Large intestine (tissue), 3 donors: ENCODE results near the gene PLXNB2. TPM values are rescaled to one million over a fixed set of nuclear protein-coding genes. Genes with fewer than 3 reads are reported as not detected.
A peak's percentile ranks its signal among the peaks of the same experiment; 100 is the strongest.

Experiments
- DNase-seq, 2 donors: peaks; one replicate each; pipeline versions ENCODE4 v3.0.0 to v3.0.0-alpha.2; 2013
- H3K27ac ChIP-seq: one replicate; pipeline ENCODE4 v1.5.1; 2013; ENCODE audit warnings: low read length
- H3K27me3 ChIP-seq: 2 replicates; pipeline ENCODE4 v1.6.1; 2013; ENCODE audit warnings: low read length; ENCODE audit not compliant: control insufficient read depth, insufficient read depth
- H3K36me3 ChIP-seq: 2 replicates; pipeline ENCODE4 v1.6.1; 2013; ENCODE audit warnings: low read length; ENCODE audit not compliant: control insufficient read depth, insufficient read depth
- H3K4me1 ChIP-seq: one replicate; pipeline ENCODE4 v1.6.1; 2013; ENCODE audit warnings: low read length; ENCODE audit not compliant: control insufficient read depth, insufficient read depth
- H3K4me3 ChIP-seq: one replicate; pipeline ENCODE4 v1.5.1; 2013; ENCODE audit warnings: low read length
- H3K9me3 ChIP-seq: one replicate; pipeline ENCODE4 v1.6.1; 2013; ENCODE audit warnings: mild to moderate bottlenecking, low read depth, low read length, moderate library complexity; ENCODE audit not compliant: control insufficient read depth
- WGBS: methylation state at CpG from one replicate; pipeline ENCODE4 v1.1.5; 2013; ENCODE audit warnings: low lambda C conversion rate; ENCODE audit not compliant: insufficient coverage; 5-methylcytosine and 5-hydroxymethylcytosine counted together
- polyA plus RNA-seq: library from polyadenylated mRNA; unstranded; fragments of 120-200 nt; gene quantifications from one replicate; pipeline ENCODE4 v1.2.1, GENCODE V29; 2013

PLXNB2 gene
- polyA plus RNA-seq, 1 donor, result 65.0 TPM

DNA sequence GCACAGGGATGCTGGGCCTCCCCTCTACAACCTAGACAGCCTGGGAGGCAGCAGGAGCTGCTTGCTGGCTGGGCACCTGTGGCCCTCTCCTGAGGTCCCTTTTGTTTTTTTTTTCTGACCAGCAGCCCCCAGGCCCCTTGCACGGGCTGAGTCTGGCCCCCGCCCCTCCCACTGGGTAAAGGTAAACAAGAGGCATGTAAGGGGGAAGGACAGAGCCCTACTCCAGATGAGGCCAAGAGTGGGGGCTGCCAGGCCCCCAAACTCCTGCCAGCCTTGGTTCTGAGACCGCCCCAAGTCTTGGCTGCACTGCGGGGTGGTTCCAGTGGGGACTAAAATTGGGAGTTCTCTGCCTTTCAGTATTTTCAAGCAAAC is 9.2 kb downstream of the PLXNB2 start:
- no peak overlapping the region for H3K27ac ChIP-seq
- H3K27me3 ChIP-seq, result no peaks in the 10 kb centered on the region
- no peaks in the 10 kb centered on the region for H3K9me3 ChIP-seq
- H3K36me3 ChIP-seq, result peaks cover 8% of the 10 kb centered on the region
- no CpG with 5 or more reads among the region's 4 CpGs for WGBS
- H3K4me1 ChIP-seq, result peaks cover 64% of the 10 kb centered on the region
- no peak overlapping the region for H3K4me3 ChIP-seq
- no peak for DNase-seq

DNA sequence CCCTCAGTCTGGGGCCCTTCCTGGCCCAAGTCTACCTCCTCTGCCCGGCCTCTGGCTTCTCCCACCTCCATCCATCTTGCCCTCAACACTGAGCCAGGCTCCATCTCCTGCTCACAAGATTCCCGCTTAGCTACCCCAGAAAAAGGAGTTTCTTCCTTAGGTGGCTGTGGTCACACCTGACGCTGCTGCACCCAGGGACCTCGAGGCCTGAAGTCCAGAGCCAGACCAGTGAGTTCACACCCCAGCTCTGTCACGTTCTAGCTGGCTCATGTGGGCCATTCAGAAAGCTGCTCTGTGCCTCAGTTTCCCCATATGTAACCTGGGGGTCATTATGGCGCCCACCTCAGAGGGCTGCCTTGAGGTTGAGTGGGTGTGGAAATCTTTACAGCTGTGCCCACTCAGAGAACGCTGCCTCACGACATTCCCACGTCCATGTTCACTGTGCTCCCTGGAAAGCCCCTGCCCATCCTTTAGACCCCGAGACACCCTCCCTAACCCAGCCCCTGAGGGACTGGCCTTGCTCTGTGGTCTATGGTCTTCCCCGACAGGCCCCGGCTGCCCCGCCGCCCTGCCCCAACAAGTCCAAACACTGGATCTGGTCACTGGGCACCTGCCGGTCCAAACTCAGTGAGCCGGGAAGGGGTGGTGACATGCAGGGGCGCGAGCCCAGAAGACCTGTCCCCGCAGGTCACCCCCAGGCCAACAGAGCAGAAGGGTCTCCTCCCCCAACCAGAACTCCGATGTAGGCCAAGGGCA is 9.8 kb downstream of the PLXNB2 start:
- peaks cover 64% of the 10 kb centered on the region for H3K4me1 ChIP-seq
- H3K27me3 ChIP-seq, result no peaks in the 10 kb centered on the region
- H3K4me3 ChIP-seq, result no peak overlapping the region
- H3K36me3 ChIP-seq, result peaks cover 5% of the 10 kb centered on the region
- no peak overlapping the region for H3K27ac ChIP-seq
- WGBS, result no CpG with 5 or more reads among the region's 20 CpGs
- no peak for DNase-seq
- H3K9me3 ChIP-seq, result no peaks in the 10 kb centered on the region

DNA sequence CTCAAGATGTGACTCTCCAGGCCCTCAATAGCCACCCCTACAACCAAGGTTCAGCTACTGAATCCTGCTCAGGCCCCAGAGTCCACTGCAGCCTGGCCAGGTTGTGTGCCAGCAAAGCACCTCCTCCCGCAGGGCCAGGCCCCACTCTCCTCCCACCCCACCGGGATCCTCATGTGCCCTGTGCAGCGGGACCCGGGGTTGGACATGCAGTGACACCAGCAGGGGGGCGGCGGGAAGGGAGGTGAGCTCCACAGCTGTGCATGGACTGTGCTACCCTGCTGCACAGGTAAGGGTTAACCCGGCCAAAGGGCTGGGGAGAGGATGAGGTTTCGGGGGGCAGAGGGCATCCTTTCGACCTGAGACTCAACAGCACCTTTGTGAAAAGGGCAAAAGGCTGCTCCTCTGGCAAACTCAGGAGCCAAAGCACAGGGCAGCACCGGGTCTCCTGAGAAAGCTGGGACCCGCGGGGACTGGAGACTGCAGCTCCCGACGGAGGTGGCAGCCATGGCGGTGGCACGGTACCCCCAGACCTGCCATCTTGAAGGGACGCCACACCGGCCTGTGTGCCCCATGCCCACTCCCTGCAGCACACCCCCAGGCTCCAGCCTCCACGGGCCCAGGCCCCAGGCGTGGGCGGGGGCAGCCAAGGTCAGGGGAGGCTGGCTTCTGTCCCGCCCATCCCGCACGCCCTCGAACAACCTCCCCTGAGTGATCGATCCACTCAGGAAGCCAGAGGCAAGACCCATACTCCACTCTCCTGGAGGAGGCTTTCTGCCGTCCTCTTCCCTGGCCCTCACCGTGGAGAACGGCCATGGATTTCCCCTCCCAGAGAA is 10.6 kb downstream of the PLXNB2 start:
- Histone ChIP-seq H3K27me3 (no peaks in the 10 kb centered on the region), H3K36me3 (peaks cover 8% of the 10 kb centered on the region), H3K4me3 (no peak overlapping the region), H3K9me3 (no peaks in the 10 kb centered on the region), H3K4me1 (peaks cover 61% of the 10 kb centered on the region), H3K27ac (no peak overlapping the region)
- no CpG with 5 or more reads among the region's 29 CpGs for WGBS
- DNase-seq, result no peak

DNA sequence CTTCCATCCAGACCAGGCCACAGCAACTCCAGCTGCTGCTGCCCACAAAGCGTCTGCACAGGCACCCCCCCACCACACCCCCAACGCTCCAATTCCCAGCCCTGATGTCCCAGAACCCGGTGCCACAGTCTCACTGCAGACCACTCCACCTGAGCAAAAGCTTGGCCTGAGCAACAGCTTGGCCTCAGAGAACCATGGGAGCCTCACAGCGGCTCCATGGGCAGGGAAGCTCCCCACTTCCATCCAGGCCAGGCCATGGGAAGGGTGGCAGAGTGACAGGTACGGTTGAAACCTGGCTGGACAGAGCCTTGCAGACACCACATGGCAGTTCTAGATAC is 13.2 kb downstream of the PLXNB2 start:
- peaks cover 42% of the 10 kb centered on the region for H3K4me1 ChIP-seq
- no peak for DNase-seq
- peaks cover 31% of the 10 kb centered on the region for H3K36me3 ChIP-seq
- H3K4me3 ChIP-seq, result no peak overlapping the region
- H3K27ac ChIP-seq, result peak overlapping the region; percentile 93
- H3K27me3 ChIP-seq, result no peaks in the 10 kb centered on the region
- WGBS, result no CpG with 5 or more reads among the region's 5 CpGs
- peaks cover 1% of the 10 kb centered on the region for H3K9me3 ChIP-seq

DNA sequence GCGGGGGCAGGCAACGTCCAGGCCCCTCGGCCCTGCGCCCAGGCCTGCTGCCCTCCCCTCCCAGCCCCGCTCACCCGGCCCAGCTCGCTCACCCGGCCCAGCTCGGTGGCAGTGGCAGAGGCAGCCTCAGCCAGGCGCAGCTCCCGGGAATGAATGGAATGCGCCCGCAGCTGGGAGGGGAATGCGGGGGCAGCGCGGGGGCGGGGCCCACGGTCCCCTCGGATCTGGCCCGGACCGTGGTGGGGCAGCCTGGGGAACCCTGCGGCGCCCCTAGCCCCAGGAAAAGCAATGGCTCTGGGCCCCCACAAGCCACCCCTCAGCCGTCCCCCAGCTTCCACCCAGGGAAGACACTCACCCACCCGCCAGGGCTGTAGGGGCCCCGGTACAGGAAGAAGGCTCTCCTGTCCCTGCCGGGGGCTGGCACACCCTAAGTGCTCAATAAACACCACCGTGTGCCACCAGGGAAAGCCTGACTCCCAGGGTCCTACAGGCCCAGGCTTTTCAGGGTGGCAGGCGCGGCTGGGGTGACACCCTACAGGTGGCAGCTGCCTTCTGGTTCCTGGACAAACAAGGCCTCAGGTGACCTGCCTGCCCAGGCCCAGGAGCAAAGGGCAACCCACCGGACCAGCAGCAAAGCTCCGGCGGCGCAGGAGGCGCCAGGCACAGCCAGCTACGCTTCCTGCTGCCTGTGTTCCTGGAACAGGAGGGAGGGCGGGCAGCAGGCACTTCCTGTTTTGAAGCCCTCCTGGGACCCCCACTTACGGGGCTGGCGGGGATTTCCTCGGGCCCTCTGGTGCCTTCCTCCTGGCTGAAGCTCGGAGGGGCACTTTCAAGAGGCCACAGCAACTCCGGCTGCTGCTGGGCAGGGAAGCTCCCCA is 13.8 kb downstream of the PLXNB2 start:
- Histone ChIP-seq H3K36me3 (peaks cover 37% of the 10 kb centered on the region), H3K4me3 (peak overlapping the region; percentile 23), H3K4me1 (peaks cover 39% of the 10 kb centered on the region), H3K27me3 (no peaks in the 10 kb centered on the region), H3K27ac (peak overlapping the region; percentile 93), H3K9me3 (peaks cover 3% of the 10 kb centered on the region)
- DNase-seq, result peak; percentile 83 to 88
- WGBS, result no CpG with 5 or more reads among the region's 42 CpGs

DNA sequence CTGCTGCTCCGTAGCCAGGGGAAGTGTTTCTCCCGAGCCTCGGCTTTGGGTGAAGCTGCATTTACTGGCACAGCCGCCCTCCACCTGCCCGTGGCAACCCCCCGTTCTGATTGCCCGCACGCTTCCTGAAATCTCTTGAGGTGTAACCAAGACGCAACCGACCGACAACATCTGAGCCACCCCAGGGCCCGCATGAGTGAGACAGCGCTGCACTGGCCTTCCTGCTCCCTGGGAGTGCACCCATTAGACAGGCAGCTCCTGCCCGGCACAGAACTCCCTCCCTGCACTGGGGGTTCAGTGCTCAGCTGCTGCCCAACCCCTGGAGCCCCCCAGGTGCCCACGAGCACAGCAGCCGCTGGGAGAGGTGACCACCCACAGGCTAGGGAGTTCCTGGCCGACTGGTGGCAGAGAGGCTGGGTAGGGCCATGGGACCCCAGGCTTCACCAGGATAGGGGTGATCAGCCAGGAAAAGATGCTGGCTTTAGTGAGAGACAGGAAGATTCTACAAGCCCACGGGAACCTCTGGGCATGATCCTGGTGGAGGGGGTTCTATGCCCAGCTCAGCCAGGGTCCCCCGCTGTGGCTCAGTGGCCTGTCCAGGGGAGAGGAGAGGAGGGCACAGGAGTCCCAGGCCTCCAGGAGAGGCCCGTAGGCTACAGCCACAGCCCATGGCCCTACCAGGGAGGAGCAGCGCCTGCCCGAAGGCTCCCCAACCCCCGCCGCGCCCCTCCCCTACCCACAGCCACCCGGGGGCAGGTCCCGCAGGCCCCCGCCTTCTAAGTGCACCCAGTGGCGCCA is 14.6 kb downstream of the PLXNB2 start:
- peaks cover 3% of the 10 kb centered on the region for H3K9me3 ChIP-seq

DNA sequence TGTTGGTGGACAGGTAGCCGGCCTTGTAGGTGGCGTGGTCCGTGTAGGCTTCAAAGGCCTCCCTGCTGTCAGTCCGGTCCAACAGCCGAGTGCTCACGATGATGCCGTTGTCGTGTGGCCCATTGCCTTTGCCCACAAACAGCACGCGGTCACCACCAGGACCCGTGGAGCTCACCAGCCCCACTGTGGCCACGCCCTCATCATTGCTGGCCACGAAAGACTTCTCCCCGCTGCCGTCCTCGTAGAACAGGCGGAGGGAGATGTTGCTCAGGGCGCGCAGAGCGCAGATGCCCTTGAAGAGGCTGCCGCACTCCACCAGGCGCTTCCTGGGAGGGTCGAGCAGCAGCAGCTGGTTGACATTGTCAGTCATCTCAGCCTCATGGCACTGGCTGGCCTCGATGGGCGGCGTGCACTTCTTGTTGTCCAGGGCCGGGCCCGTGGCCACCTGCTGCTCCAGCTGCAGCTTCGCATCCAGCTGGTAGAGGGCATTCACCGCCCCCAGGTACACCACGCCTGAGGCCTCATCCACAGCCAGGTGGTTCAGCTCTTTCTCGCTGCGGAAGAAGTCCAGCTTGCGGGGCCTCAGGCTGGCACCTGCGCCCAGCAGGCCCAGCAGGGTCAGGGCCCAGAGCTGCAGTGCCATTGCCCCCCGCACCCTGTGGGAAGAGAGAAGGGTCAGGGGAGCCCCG is 17.4 kb downstream of the PLXNB2 start:
- H3K27me3 ChIP-seq, result no peaks in the 10 kb centered on the region
- no peak overlapping the region for H3K27ac ChIP-seq
- WGBS, result no CpG with 5 or more reads among the region's 37 CpGs
- no peak for DNase-seq
- peaks cover 9% of the 10 kb centered on the region for H3K9me3 ChIP-seq
- H3K4me1 ChIP-seq, result peaks cover 23% of the 10 kb centered on the region
- H3K4me3 ChIP-seq, result no peak overlapping the region
- peaks cover 68% of the 10 kb centered on the region for H3K36me3 ChIP-seq

More for the DNA sequence above, 14.6 kb downstream of the PLXNB2 start:
- no CpG with 5 or more reads among the region's 29 CpGs for WGBS
- H3K27ac ChIP-seq, result peak overlapping the region; percentile 56
- H3K27me3 ChIP-seq, result no peaks in the 10 kb centered on the region
- H3K4me1 ChIP-seq, result peaks cover 30% of the 10 kb centered on the region
- H3K4me3 ChIP-seq, result peak overlapping the region; percentile 6
- DNase-seq, result no peak
- peaks cover 45% of the 10 kb centered on the region for H3K36me3 ChIP-seq

DNA sequence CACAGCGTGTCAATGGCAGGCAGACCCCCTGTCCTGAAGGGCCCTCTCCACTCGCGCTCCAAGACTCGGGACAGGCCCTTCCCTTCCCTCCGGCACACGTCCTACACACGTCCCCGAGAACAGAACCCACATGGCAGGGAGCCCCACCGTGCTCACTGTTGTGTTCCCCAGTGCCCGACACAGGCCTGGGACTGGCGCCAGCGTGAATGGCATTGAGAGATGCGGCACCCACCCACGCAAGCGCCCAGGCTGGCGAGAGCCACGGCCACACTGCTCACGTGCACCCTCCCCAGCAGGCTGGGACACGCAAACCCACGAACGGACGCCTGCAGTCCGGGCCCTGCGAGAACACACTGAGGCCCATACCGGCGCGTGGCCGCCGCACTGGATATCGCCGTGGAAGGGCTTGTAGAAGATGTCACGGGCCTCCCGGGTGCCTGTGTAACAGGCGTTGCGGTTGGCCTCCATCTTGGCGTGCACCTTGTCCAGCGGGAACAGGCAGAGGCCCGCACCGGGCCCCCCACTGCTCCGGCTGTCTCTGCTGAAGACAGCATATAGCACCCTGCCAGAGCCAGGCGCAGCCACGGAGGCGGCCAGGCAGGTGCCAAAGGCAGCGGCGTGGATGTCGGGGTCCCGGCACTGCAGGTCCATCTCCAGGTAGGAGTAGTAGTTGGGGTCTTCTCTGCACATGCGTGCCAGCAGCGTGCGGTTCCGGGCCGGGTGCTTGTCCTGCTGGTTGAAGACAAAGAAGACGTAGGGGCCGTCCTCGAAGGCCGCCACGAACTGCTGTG is 18.1 kb downstream of the PLXNB2 start:
- no peak overlapping the region for H3K4me3 ChIP-seq
- peaks cover 9% of the 10 kb centered on the region for H3K9me3 ChIP-seq
- peaks cover 19% of the 10 kb centered on the region for H3K4me1 ChIP-seq
- no peak for DNase-seq
- no peaks in the 10 kb centered on the region for H3K27me3 ChIP-seq
- no CpG with 5 or more reads among the region's 57 CpGs for WGBS
- no peak overlapping the region for H3K27ac ChIP-seq
- peaks cover 72% of the 10 kb centered on the region for H3K36me3 ChIP-seq

DNA sequence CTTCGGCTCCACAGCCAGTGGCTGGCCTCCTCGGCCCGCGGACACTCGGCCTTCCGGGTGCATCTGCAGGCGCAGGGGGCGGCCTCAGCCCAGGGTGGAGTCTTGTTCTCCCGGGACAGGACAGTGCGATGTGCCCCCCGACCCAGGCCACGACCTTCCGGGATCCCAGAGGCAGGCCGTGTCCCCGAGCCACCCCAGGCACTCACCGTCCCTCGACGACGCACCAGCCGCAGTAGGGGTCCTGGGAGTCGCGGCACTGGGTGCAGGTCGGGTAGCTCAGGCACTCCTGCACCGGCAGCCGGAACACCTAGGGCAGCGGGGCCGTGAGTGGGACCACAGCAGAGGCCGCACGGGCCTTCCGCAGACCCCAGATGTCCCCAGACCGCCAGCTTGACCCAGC is 19.7 kb downstream of the PLXNB2 start:
- Histone ChIP-seq H3K27ac (no peak overlapping the region), H3K4me1 (peaks cover 9% of the 10 kb centered on the region), H3K4me3 (no peak overlapping the region), H3K36me3 (peaks cover 86% of the 10 kb centered on the region), H3K27me3 (no peaks in the 10 kb centered on the region), H3K9me3 (peaks cover 14% of the 10 kb centered on the region)
- WGBS, result no CpG with 5 or more reads among the region's 31 CpGs
- DNase-seq, result no peak
